Neural cell (in vitro differentiated cells): Measurements from ENCODE around the gene TMEM238L.

Source experiments
- EZH2 ChIP-seq: fragments of 200-600, 300-800 bp; shearing (Covaris generic), sonication (generic); IDR thresholded peaks from 2 replicates; pipeline ENCODE4 v1.6.1; 2014; ENCODE audit warnings: antibody characterized with exemption, low read length, borderline replicate concordance, mild to moderate bottlenecking; ENCODE audit not compliant: insufficient read depth, poor library complexity, severe bottlenecking
- POLR2AphosphoS5 ChIP-seq: IDR thresholded peaks from 2 replicates; pipeline ENCODE4 v1.6.1; 2012
- RAD21 ChIP-seq: fragments of 450-650 bp; conservative IDR thresholded peaks from 2 replicates; pipeline ENCODE4 v1.6.1; 2014; ENCODE audit warnings: antibody characterized with exemption, mild to moderate bottlenecking, moderate library complexity
- SMC3 ChIP-seq: fragments of 450-650 bp; conservative IDR thresholded peaks from 2 replicates; pipeline ENCODE4 v1.6.1; 2014; ENCODE audit warnings: antibody characterized with exemption, mild to moderate bottlenecking, moderate library complexity; ENCODE audit not compliant: poor library complexity
- TF ChIP-seq, protein P1 (sequence below): fragments of 450-650 bp; IDR thresholded peaks from 2 replicates; pipeline ENCODE4 v1.5.1; 2014; ENCODE audit warnings: antibody characterized with exemption, mild to moderate bottlenecking, moderate library complexity; ENCODE audit not compliant: poor library complexity, severe bottlenecking
- TF ChIP-seq, protein P2 (sequence below): IDR thresholded peaks from 2 replicates; pipeline ENCODE4 v1.6.1; 2012; ENCODE audit warnings: borderline replicate concordance

DNA sequence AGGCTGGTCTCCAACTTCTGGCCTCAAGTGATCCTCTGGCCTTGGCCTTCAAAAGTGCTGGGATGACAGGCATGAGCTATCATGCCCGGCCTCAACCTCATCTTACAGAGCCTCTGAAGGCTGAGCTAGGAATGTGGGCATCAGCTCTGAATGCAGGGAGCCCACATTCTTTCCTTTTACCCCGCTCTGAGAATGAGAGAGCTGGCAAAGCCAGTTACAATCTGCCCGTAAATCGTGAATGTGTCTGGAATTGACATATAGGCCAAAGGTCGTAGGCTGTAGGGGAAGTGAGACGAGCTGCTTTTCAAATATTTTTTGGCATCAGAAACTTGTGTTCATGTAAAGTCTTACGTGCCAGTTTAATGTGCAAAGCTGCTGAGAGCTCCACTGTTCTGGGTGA is 4.5 kb downstream of the TMEM238L start:
- TF ChIP-seq, protein P1, sequence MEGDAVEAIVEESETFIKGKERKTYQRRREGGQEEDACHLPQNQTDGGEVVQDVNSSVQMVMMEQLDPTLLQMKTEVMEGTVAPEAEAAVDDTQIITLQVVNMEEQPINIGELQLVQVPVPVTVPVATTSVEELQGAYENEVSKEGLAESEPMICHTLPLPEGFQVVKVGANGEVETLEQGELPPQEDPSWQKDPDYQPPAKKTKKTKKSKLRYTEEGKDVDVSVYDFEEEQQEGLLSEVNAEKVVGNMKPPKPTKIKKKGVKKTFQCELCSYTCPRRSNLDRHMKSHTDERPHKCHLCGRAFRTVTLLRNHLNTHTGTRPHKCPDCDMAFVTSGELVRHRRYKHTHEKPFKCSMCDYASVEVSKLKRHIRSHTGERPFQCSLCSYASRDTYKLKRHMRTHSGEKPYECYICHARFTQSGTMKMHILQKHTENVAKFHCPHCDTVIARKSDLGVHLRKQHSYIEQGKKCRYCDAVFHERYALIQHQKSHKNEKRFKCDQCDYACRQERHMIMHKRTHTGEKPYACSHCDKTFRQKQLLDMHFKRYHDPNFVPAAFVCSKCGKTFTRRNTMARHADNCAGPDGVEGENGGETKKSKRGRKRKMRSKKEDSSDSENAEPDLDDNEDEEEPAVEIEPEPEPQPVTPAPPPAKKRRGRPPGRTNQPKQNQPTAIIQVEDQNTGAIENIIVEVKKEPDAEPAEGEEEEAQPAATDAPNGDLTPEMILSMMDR: no peak
- TF ChIP-seq POLR2AphosphoS5: no peak
- TF ChIP-seq, protein P2, sequence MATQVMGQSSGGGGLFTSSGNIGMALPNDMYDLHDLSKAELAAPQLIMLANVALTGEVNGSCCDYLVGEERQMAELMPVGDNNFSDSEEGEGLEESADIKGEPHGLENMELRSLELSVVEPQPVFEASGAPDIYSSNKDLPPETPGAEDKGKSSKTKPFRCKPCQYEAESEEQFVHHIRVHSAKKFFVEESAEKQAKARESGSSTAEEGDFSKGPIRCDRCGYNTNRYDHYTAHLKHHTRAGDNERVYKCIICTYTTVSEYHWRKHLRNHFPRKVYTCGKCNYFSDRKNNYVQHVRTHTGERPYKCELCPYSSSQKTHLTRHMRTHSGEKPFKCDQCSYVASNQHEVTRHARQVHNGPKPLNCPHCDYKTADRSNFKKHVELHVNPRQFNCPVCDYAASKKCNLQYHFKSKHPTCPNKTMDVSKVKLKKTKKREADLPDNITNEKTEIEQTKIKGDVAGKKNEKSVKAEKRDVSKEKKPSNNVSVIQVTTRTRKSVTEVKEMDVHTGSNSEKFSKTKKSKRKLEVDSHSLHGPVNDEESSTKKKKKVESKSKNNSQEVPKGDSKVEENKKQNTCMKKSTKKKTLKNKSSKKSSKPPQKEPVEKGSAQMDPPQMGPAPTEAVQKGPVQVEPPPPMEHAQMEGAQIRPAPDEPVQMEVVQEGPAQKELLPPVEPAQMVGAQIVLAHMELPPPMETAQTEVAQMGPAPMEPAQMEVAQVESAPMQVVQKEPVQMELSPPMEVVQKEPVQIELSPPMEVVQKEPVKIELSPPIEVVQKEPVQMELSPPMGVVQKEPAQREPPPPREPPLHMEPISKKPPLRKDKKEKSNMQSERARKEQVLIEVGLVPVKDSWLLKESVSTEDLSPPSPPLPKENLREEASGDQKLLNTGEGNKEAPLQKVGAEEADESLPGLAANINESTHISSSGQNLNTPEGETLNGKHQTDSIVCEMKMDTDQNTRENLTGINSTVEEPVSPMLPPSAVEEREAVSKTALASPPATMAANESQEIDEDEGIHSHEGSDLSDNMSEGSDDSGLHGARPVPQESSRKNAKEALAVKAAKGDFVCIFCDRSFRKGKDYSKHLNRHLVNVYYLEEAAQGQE: no peak
- no peak for TF ChIP-seq RAD21
- TF ChIP-seq SMC3: no peak
- no peak for TF ChIP-seq EZH2
